PFSK-1 (cell line): ENCODE data around the gene CLPSL1.

Source experiments
- FOXP2 ChIP-seq: optimal IDR thresholded peaks from 2 replicates; pipeline ENCODE3; 2011; ENCODE audit warnings: borderline replicate concordance, control low read depth, inconsistent platforms; ENCODE audit not compliant: insufficient read depth; ENCODE audit errors: extremely low read length, extremely low read depth
- POLR2AphosphoS5 ChIP-seq: IDR thresholded peaks from 2 replicates; pipeline ENCODE4 v1.6.1; 2012; ENCODE audit warnings: low read depth, mild to moderate bottlenecking, control low read depth, low read length, moderate library complexity
- SIN3A ChIP-seq: IDR thresholded peaks from 2 replicates; pipeline ENCODE4 v1.6.1; 2012; ENCODE audit warnings: mild to moderate bottlenecking, low read length, moderate library complexity, borderline replicate concordance; ENCODE audit not compliant: insufficient read depth
- TAF1 ChIP-seq: IDR thresholded peaks from 2 replicates; pipeline ENCODE4 v1.6.1; 2012; ENCODE audit warnings: low read length, control low read depth, borderline replicate concordance; ENCODE audit not compliant: insufficient read depth
- TF ChIP-seq, protein P1 (sequence below), 2 experiments: IDR thresholded peaks; 2 replicates each; pipeline versions ENCODE4 v1.6.1 to v1.8.0; 2011 to 2012; ENCODE audit warnings: low read depth in 2 of 2, low read length in 2 of 2, control low read depth in 1 of 2, inconsistent platforms in 1 of 2, mild to moderate bottlenecking in 1 of 2, moderate library complexity in 1 of 2; ENCODE audit not compliant: insufficient read depth in 1 of 2

DNA sequence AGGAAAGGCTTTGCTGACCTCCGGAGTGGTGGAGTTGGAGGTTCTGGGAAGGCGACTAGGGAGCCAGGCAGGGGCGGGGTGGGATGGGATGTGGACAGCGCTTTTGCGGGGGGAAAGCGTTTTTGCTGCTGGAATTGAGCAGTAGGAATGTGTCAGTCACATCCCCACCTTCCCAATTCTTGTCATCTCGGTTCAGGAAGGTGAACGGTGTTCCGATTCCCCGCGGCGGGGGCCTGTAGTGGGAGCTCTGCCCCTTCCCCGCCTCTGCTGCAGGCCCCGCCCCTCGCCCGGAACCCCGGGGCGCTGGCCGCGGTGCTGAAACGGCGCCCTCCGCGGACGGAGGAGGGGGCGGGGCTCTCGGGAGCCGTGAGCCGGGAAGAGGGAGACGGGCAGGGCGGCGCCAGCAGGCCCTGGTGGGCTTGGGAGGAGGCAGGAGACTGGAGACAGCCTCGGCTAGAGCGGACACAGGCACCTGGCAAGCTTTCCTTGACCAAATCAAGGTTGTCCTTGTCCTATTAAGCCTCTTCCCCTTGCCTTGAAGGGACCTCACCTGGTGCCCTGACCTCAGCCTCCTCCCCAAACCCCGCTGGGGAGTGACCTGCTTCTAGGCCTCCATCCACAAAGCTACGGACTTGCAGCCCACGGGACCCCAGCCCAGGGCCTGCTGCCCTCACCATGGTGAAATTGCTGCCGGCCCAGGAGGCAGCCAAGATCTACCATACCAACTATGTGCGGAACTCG, 24.3 kb downstream of the CLPSL1 start, which contains the start of gene LHFPL5:
- TF ChIP-seq, protein P1, sequence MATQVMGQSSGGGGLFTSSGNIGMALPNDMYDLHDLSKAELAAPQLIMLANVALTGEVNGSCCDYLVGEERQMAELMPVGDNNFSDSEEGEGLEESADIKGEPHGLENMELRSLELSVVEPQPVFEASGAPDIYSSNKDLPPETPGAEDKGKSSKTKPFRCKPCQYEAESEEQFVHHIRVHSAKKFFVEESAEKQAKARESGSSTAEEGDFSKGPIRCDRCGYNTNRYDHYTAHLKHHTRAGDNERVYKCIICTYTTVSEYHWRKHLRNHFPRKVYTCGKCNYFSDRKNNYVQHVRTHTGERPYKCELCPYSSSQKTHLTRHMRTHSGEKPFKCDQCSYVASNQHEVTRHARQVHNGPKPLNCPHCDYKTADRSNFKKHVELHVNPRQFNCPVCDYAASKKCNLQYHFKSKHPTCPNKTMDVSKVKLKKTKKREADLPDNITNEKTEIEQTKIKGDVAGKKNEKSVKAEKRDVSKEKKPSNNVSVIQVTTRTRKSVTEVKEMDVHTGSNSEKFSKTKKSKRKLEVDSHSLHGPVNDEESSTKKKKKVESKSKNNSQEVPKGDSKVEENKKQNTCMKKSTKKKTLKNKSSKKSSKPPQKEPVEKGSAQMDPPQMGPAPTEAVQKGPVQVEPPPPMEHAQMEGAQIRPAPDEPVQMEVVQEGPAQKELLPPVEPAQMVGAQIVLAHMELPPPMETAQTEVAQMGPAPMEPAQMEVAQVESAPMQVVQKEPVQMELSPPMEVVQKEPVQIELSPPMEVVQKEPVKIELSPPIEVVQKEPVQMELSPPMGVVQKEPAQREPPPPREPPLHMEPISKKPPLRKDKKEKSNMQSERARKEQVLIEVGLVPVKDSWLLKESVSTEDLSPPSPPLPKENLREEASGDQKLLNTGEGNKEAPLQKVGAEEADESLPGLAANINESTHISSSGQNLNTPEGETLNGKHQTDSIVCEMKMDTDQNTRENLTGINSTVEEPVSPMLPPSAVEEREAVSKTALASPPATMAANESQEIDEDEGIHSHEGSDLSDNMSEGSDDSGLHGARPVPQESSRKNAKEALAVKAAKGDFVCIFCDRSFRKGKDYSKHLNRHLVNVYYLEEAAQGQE (IDR thresholded peaks at IDR 0.05; ENCODE audit: insufficient read depth in 1 of 2, low read depth in 2 of 2, low read length in 2 of 2): peak; percentile 98
- TF ChIP-seq POLR2AphosphoS5 (no peak), SIN3A (peak; percentile 97; the same call in 1 of the 2 replicates), TAF1 (no peak), FOXP2 (no peak)
